Measurements from ENCODE around the gene CNNM3. TPM values are rescaled to one million over a fixed set of nuclear protein-coding genes. Genes with fewer than 3 reads are reported as not detected.
A peak's percentile ranks its signal among the peaks of the same experiment; 100 is the strongest.

CNNM3 gene
- total RNA-seq, 1 experiment from 2014 or later: 62.5 TPM

GRCh38 chr2:96788442-96789244, 27.4 kb upstream of the CNNM3 start:
- no peaks in the 10 kb centered on the region for H3K9me3 ChIP-seq
- CTCF ChIA-PET: interaction anchor here (0.6 to 1.6 kb wide), 4 partner anchors 21 to 27 kb away, joined by 3 to 8 read pairs (median 4); no protein-coding TSS in a partner anchor
- H3K27ac Mint-ChIP-seq (ENCODE audit: unreplicated experiment): peak overlapping the region; percentile 92
- H3K27me3 Mint-ChIP-seq (ENCODE audit: insufficient read depth, unreplicated experiment): no peaks in the 10 kb centered on the region
- peaks cover 14% of the 10 kb centered on the region for H3K4me1 Mint-ChIP-seq (ENCODE audit: low read depth, unreplicated experiment)
- peak overlapping the region; percentile 32 for H3K4me3 Mint-ChIP-seq (ENCODE audit: unreplicated experiment)
- TF ChIP-seq CTCF (IDR thresholded peaks at IDR 0.05; ENCODE audit: insufficient read depth in 1 of 2, low read depth in 1 of 2, low read length in 1 of 2, severe bottlenecking in 1 of 2, unreplicated experiment in 1 of 2): peak in 1 of 2 experiments; percentile 3
- peak; percentile 47 to 77 for DNase-seq
- intact Hi-C loops (cut with micrococcal nuclease; ENCODE audit: unreplicated experiment): loop anchor here (1.0 kb wide), 1 partner anchor 24 kb away; no protein-coding TSS in a partner anchor
- BruUV-seq (replicated peaks): no TSS peak
- no peaks in the 10 kb centered on the region for H3K9me3 Mint-ChIP-seq (ENCODE audit: unreplicated experiment)
- H3K36me3 Mint-ChIP-seq (ENCODE audit: insufficient read depth, unreplicated experiment): peaks cover 7% of the 10 kb centered on the region
- no peaks in the 10 kb centered on the region for H3K36me3 ChIP-seq (ENCODE audit: control insufficient read depth, insufficient read depth, low read length)
- no peaks in the 10 kb centered on the region for H3K27me3 ChIP-seq (replicated peaks; ENCODE audit: control insufficient read depth, insufficient read depth, low read length)
- POLR2A ChIA-PET: interaction anchor here (0.7 kb wide), 1 partner anchor 49 kb away, joined by 3 read pairs; no protein-coding TSS in a partner anchor
- no peak overlapping the region for H3K4me3 ChIP-seq (ENCODE audit: low read depth, low read length)
- H3K4me1 ChIP-seq: peaks cover 23% of the 10 kb centered on the region

GRCh38 chr2:96789245-96789617, 26.8 kb upstream of the CNNM3 start:
- DNase-seq: no peak
- Histone ChIP-seq H3K36me3 (ENCODE audit: control insufficient read depth, insufficient read depth, low read length) (no peaks in the 10 kb centered on the region), H3K4me1 (peaks cover 23% of the 10 kb centered on the region), H3K27me3 (replicated peaks; ENCODE audit: control insufficient read depth, insufficient read depth, low read length) (no peaks in the 10 kb centered on the region), H3K4me3 (ENCODE audit: low read depth, low read length) (no peak overlapping the region), H3K9me3 (no peaks in the 10 kb centered on the region)
- H3K27me3 Mint-ChIP-seq (ENCODE audit: insufficient read depth, unreplicated experiment): no peaks in the 10 kb centered on the region
- peak overlapping the region; percentile 32 for H3K4me3 Mint-ChIP-seq (ENCODE audit: unreplicated experiment)
- BruUV-seq (replicated peaks): TSS peak; percentile 65
- intact Hi-C loops (cut with micrococcal nuclease; ENCODE audit: unreplicated experiment): no loop called here
- H3K4me1 Mint-ChIP-seq (ENCODE audit: low read depth, unreplicated experiment): peaks cover 14% of the 10 kb centered on the region
- POLR2A ChIA-PET: no interaction called here
- H3K27ac Mint-ChIP-seq (ENCODE audit: unreplicated experiment): peak overlapping the region; percentile 92
- peaks cover 7% of the 10 kb centered on the region for H3K36me3 Mint-ChIP-seq (ENCODE audit: insufficient read depth, unreplicated experiment)
- CTCF ChIA-PET: interaction anchor here (1.2 to 1.6 kb wide), 3 partner anchors 22 to 28 kb away, joined by 4 to 8 read pairs (median 5); no protein-coding TSS in a partner anchor
- no peak for TF ChIP-seq CTCF (IDR thresholded peaks at IDR 0.05; ENCODE audit: insufficient read depth in 1 of 2, low read depth in 1 of 2, low read length in 1 of 2, severe bottlenecking in 1 of 2, unreplicated experiment in 1 of 2)
- H3K9me3 Mint-ChIP-seq (ENCODE audit: unreplicated experiment): no peaks in the 10 kb centered on the region

GRCh38 chr2:96792772-96793749, 23.0 kb upstream of the CNNM3 start:
- Histone ChIP-seq H3K36me3 (ENCODE audit: control insufficient read depth, insufficient read depth, low read length) (no peaks in the 10 kb centered on the region), H3K9me3 (no peaks in the 10 kb centered on the region), H3K27me3 (replicated peaks; ENCODE audit: control insufficient read depth, insufficient read depth, low read length) (no peaks in the 10 kb centered on the region), H3K4me3 (ENCODE audit: low read depth, low read length) (no peak overlapping the region), H3K4me1 (peaks cover 13% of the 10 kb centered on the region)
- intact Hi-C loops (cut with micrococcal nuclease; ENCODE audit: unreplicated experiment): no loop called here
- Mint-ChIP-seq H3K4me3 (ENCODE audit: unreplicated experiment) (no peak overlapping the region), H3K27ac (ENCODE audit: unreplicated experiment) (no peak overlapping the region), H3K27me3 (ENCODE audit: insufficient read depth, unreplicated experiment) (no peaks in the 10 kb centered on the region), H3K9me3 (ENCODE audit: unreplicated experiment) (no peaks in the 10 kb centered on the region), H3K36me3 (ENCODE audit: insufficient read depth, unreplicated experiment) (peaks cover 7% of the 10 kb centered on the region), H3K4me1 (ENCODE audit: low read depth, unreplicated experiment) (peaks cover 14% of the 10 kb centered on the region)
- no TSS peak for BruUV-seq (replicated peaks)
- CTCF ChIA-PET: interaction anchor here (0.7 kb wide), 1 partner anchor 238 kb away, joined by 3 read pairs; no protein-coding TSS in a partner anchor
- TF ChIP-seq CTCF (IDR thresholded peaks at IDR 0.05; ENCODE audit: insufficient read depth in 1 of 2, low read depth in 1 of 2, low read length in 1 of 2, severe bottlenecking in 1 of 2, unreplicated experiment in 1 of 2): no peak
- POLR2A ChIA-PET: no interaction called here
- no peak for DNase-seq
